GM18951 (cell line): ENCODE measurements around the gene TMEM45B.
"Not testable (repeated sequence)": the region's sequence is repeated elsewhere in the genome, so short reads cannot be mapped to it uniquely, and the experiment has no call there.

Experiments
- POLR2A ChIP-seq: IDR thresholded peaks from 4 replicates; pipeline ENCODE4 v1.6.1; 2011; ENCODE audit warnings: mild to moderate bottlenecking; ENCODE audit not compliant: insufficient read length, insufficient read depth; ENCODE audit errors: extremely low read depth
- in situ Hi-C: fragments of 300-500 bp; cut with MboI; formaldehyde crosslinking; loops from one replicate; pipeline ENCODE4 v1.12.0; 2022; ENCODE audit warnings: low sequenced_read_pairs, mixed read lengths, inconsistent platforms; ENCODE audit not compliant: unreplicated experiment

TMEM45B gene

GRCh38 chr11:129790106-129790505 lies 25.5 kb upstream of the TMEM45B start:
- no peak for TF ChIP-seq POLR2A
- in situ Hi-C loops: no loop called here

GRCh38 chr11:129791515-129791914 lies 24.1 kb upstream of the TMEM45B start:
- in situ Hi-C loops: no loop called here
- TF ChIP-seq POLR2A: no peak

- in situ Hi-C loops: no loop called here
These were observed 23.0 kb upstream of the TMEM45B start for GRCh38 chr11:129792663-129793062.

GRCh38 chr11:129795089-129795488 lies 20.6 kb upstream of the TMEM45B start:
- in situ Hi-C loops: no loop called here
- no peak for TF ChIP-seq POLR2A

More at GRCh38 chr11:129792663-129793062, 23.0 kb upstream of the TMEM45B start:
- no peak for TF ChIP-seq POLR2A

GRCh38 chr11:129798212-129798611 lies 17.4 kb upstream of the TMEM45B start:
- in situ Hi-C loops: no loop called here
- no peak for TF ChIP-seq POLR2A

- in situ Hi-C loops: not testable (repeated sequence)
These were observed 15.5 kb upstream of the TMEM45B start for GRCh38 chr11:129800162-129800561.

- in situ Hi-C loops: no loop called here
- TF ChIP-seq POLR2A: no peak
These were observed 15.0 kb upstream of the TMEM45B start for GRCh38 chr11:129800655-129801054.

- TF ChIP-seq POLR2A: no peak
- in situ Hi-C loops: no loop called here
These were observed 12.1 kb upstream of the TMEM45B start for GRCh38 chr11:129803533-129803932.

GRCh38 chr11:129804012-129804411 lies 11.6 kb upstream of the TMEM45B start:
- TF ChIP-seq POLR2A: no peak

GRCh38 chr11:129808241-129808640 lies 7.4 kb upstream of the TMEM45B start:
- in situ Hi-C loops: not testable (repeated sequence)

More at GRCh38 chr11:129804012-129804411, 11.6 kb upstream of the TMEM45B start:
- in situ Hi-C loops: no loop called here

- no peak for TF ChIP-seq POLR2A
- in situ Hi-C loops: no loop called here
These were observed 2.3 kb upstream of the TMEM45B start for GRCh38 chr11:129813231-129813791.

- in situ Hi-C loops: no loop called here
- no peak for TF ChIP-seq POLR2A
These were observed 1.2 kb upstream of the TMEM45B start for GRCh38 chr11:129814244-129815014.

GRCh38 chr11:129817534-129818051 lies 1.9 kb downstream of the TMEM45B start:
- TF ChIP-seq POLR2A: no peak
- in situ Hi-C loops: no loop called here

GRCh38 chr11:129818236-129818635 lies 2.6 kb downstream of the TMEM45B start:
- in situ Hi-C loops: not testable (repeated sequence)
